Caco-2 (cell line): ENCODE data around the gene KLHL29. TPM values are rescaled to one million over a fixed set of nuclear protein-coding genes. Genes with fewer than 3 reads are reported as not detected.

Source experiments
- BruUV-seq: library from RNA; stranded (reverse); fragments of 400-500 nt; replicated peaks from 2 replicates; lab custom pipeline; 2021; lab: Mats Ljungman, UMichigan
- CTCF ChIA-PET: fragments of 300-600 bp; sonication (Branson Sonifier 250); formaldehyde crosslinking; loops from one replicate; lab custom pipeline; 2022; ENCODE audit warnings: antibody characterized with exemption; lab: Charles Lee
- POLR2A ChIA-PET: fragments of 300-600 bp; sonication (Branson Sonifier 250); formaldehyde crosslinking; loops from one replicate; lab custom pipeline; 2022; ENCODE audit warnings: antibody characterized with exemption; lab: Charles Lee
- DNase-seq, 2 experiments: peaks; one replicate each; pipeline versions ENCODE4 v3.0.0 to v3.0.0-alpha.2; 2020 to 2022
- H3K27me3 ChIP-seq: replicated peaks from 2 replicates; pipeline ENCODE4 v1.6.0; 2011; ENCODE audit warnings: low read length; ENCODE audit not compliant: control insufficient read depth, insufficient read depth
- H3K36me3 ChIP-seq: 2 replicates; pipeline ENCODE4 v1.5.1; 2011; ENCODE audit warnings: low read length; ENCODE audit not compliant: control insufficient read depth, insufficient read depth
- H3K4me1 ChIP-seq: fragments of 250-450 bp; sonication (Bioruptor Pico); 2 replicates; pipeline ENCODE4 v1.5.1; 2020; ENCODE audit warnings: mild to moderate bottlenecking
- H3K4me3 ChIP-seq: 2 replicates; pipeline ENCODE4 v1.5.1; 2011; ENCODE audit warnings: low read depth, mild to moderate bottlenecking, control low read depth, low read length
- H3K9me3 ChIP-seq: fragments of 250-450 bp; sonication (Bioruptor Pico); 2 replicates; pipeline ENCODE4 v1.5.1; 2020; ENCODE audit warnings: mild to moderate bottlenecking, moderate library complexity
- H3K27ac Mint-ChIP-seq: one replicate; pipeline ENCODE4 v1.8.0; 2022; ENCODE audit warnings: mixed read lengths; ENCODE audit not compliant: unreplicated experiment
- H3K27me3 Mint-ChIP-seq: one replicate; pipeline ENCODE4 v1.8.0; 2022; ENCODE audit warnings: mixed read lengths; ENCODE audit not compliant: insufficient read depth, unreplicated experiment
- H3K36me3 Mint-ChIP-seq: one replicate; pipeline ENCODE4 v1.8.0; 2022; ENCODE audit warnings: mild to moderate bottlenecking, mixed read lengths; ENCODE audit not compliant: insufficient read depth, unreplicated experiment
- H3K4me1 Mint-ChIP-seq: one replicate; pipeline ENCODE4 v1.8.0; 2022; ENCODE audit warnings: low read depth, mixed read lengths; ENCODE audit not compliant: unreplicated experiment
- H3K4me3 Mint-ChIP-seq: one replicate; pipeline ENCODE4 v1.8.0; 2022; ENCODE audit warnings: mild to moderate bottlenecking, moderate library complexity, mixed read lengths; ENCODE audit not compliant: unreplicated experiment
- H3K9me3 Mint-ChIP-seq: one replicate; pipeline ENCODE4 v1.8.0; 2022; ENCODE audit warnings: mixed read lengths; ENCODE audit not compliant: unreplicated experiment
- intact Hi-C: fragments of 100-400 bp; cut with micrococcal nuclease; formaldehyde crosslinking; loops from one replicate; pipeline ENCODE4 v1.10.0; 2022; ENCODE audit not compliant: unreplicated experiment
- total RNA-seq: library from RNA; stranded (reverse); gene quantifications from 2 replicates; pipeline ENCODE4 v1.2.3, GENCODE V29; 2022
- TF ChIP-seq, protein P1 (sequence below), 2 experiments: fragments of 200-600 bp in 1 of 2; IDR thresholded peaks; 1 replicate in 1 of 2; 2 replicates in 1 of 2; pipeline versions ENCODE4 v1.5.1 to v1.8.0; 2011 to 2022; ENCODE audit warnings: antibody characterized with exemption in 1 of 2, control low read depth in 1 of 2, inconsistent platforms in 1 of 2, low read depth in 1 of 2, low read length in 1 of 2, mild to moderate bottlenecking in 1 of 2, moderate library complexity in 1 of 2; ENCODE audit not compliant: insufficient read depth in 1 of 2, severe bottlenecking in 1 of 2, unreplicated experiment in 1 of 2

The KLHL29 gene
- total RNA-seq, 1 experiment from 2014 or later = 0.61 TPM

DNA sequence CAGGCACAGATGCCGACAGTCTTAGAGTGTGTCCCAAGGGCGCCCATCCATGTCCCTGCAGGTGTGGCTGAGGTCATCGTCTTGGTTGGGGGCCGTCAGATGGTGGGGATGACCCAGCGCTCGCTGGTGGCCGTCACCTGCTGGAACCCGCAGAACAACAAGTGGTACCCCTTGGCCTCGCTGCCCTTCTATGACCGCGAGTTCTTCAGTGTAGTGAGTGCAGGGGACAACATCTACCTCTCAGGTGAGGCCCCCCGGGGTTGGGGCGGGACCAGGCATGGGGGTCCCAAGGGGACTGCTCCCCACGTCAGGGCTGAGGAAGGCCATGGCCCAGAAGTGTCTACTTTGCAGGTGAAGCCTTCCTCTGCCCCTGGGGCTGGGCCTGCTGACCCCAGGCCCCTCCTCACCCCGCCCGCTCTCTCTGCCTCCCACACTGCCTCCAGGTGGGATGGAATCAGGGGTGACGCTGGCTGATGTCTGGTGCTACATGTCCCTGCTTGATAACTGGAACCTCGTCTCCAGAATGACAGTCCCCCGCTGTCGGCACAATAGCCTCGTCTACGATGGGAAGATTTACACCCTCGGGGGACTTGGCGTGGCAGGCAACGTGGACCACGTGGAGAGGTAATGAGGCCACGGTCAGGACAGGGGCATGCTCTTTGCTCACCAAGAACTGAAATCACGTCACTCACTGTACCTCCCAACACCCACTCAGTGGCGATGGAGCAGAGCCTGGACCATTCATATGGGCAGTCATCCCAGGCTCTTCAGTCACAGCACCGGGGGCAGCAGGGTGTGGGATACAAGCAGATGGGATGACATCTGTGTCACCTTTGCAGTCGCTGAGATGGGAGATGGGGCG is 311.1 kb downstream of the KLHL29 start:
- Mint-ChIP-seq H3K27ac (no peak overlapping the region), H3K4me3 (no peak overlapping the region), H3K4me1 (no peaks in the 10 kb centered on the region), H3K36me3 (peaks cover 5% of the 10 kb centered on the region), H3K27me3 (no peaks in the 10 kb centered on the region), H3K9me3 (peaks cover 11% of the 10 kb centered on the region)
- TF ChIP-seq, protein P1, sequence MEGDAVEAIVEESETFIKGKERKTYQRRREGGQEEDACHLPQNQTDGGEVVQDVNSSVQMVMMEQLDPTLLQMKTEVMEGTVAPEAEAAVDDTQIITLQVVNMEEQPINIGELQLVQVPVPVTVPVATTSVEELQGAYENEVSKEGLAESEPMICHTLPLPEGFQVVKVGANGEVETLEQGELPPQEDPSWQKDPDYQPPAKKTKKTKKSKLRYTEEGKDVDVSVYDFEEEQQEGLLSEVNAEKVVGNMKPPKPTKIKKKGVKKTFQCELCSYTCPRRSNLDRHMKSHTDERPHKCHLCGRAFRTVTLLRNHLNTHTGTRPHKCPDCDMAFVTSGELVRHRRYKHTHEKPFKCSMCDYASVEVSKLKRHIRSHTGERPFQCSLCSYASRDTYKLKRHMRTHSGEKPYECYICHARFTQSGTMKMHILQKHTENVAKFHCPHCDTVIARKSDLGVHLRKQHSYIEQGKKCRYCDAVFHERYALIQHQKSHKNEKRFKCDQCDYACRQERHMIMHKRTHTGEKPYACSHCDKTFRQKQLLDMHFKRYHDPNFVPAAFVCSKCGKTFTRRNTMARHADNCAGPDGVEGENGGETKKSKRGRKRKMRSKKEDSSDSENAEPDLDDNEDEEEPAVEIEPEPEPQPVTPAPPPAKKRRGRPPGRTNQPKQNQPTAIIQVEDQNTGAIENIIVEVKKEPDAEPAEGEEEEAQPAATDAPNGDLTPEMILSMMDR (IDR thresholded peaks at IDR 0.05; ENCODE audit: insufficient read depth in 1 of 2, low read depth in 1 of 2, low read length in 1 of 2, severe bottlenecking in 1 of 2, unreplicated experiment in 1 of 2) = no peak
- Histone ChIP-seq H3K36me3 (no peaks in the 10 kb centered on the region; the same call in 1 of the 2 replicates), H3K9me3 (no peaks in the 10 kb centered on the region), H3K4me3 (no peak overlapping the region), H3K4me1 (no peaks in the 10 kb centered on the region), H3K27me3 (no peaks in the 10 kb centered on the region)
- DNase-seq = peak in 1 of 2 experiments; percentile 22
- ChIA-PET CTCF (no interaction called here), POLR2A (no interaction called here)
- intact Hi-C loops = no loop called here
- BruUV-seq = no TSS peak

DNA sequence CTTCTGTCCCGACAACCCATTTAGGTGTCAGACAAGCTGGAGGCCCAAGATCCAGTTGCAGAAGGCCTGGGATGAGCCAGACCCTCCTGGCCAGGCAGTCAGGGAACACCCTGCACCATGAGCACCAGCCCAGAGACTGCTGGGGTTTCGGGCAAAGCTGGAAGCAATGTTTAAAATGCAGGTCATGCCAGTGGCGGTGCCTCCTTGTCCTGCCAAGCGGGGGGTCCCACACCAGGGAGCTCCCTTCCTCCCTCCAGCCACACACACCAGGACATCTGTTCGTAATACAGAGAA is 311.7 kb downstream of the KLHL29 start:
- POLR2A ChIA-PET = no interaction called here
- Mint-ChIP-seq H3K4me3 (no peak overlapping the region), H3K27me3 (no peaks in the 10 kb centered on the region), H3K4me1 (no peaks in the 10 kb centered on the region), H3K36me3 (peaks cover 5% of the 10 kb centered on the region), H3K27ac (no peak overlapping the region), H3K9me3 (peaks cover 11% of the 10 kb centered on the region)
- no peak for DNase-seq
- TF ChIP-seq, protein P1 (IDR thresholded peaks at IDR 0.05; ENCODE audit: insufficient read depth in 1 of 2, low read depth in 1 of 2, low read length in 1 of 2, severe bottlenecking in 1 of 2, unreplicated experiment in 1 of 2) = no peak
- Histone ChIP-seq H3K4me1 (no peaks in the 10 kb centered on the region), H3K27me3 (no peaks in the 10 kb centered on the region), H3K36me3 (no peaks in the 10 kb centered on the region), H3K4me3 (no peak overlapping the region), H3K9me3 (no peaks in the 10 kb centered on the region)
- CTCF ChIA-PET = no interaction called here
- intact Hi-C loops = no loop called here
- no TSS peak for BruUV-seq

DNA sequence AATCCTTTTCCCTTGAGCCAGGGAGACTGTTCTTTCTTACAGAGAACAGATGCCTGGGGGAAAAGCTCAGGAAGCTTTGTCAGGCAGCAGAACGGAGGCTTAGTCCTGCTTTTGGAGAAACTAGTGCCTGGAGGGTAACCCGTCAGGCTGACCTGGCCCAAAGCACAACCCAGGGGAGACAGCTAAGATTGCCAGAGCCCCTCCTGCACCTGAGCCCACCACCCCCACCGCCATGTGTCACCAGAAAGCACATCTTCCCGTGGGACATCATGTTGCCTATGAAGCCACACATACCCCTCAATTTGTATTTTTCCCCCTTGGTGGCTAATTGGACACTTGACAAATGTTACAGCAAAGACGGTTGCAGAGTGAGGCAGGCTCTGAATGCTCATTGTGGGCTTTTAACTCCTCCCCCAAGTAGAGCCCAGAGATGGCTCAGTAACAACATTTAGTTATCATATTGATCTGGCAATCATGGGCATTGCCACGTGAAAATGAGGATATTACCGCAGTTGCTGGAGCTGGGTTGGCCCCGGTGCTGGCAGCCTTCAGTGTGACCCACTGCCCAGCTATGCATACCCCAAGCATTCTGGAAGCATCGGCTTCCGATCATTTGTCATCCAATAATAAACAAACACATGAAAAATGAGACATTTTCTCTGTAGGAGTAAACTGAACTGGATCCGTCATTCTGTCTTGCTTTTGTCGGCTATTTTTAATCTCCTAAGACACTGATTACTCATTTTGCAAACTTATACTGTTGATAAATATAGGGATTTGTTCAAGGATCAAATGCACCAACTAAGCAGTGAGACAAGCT is 312.5 kb downstream of the KLHL29 start:
- Mint-ChIP-seq H3K27me3 (no peaks in the 10 kb centered on the region), H3K4me1 (no peaks in the 10 kb centered on the region), H3K27ac (no peak overlapping the region), H3K9me3 (peaks cover 11% of the 10 kb centered on the region), H3K36me3 (peaks cover 10% of the 10 kb centered on the region), H3K4me3 (no peak overlapping the region)
- DNase-seq = no peak
- Histone ChIP-seq H3K9me3 (no peaks in the 10 kb centered on the region), H3K36me3 (no peaks in the 10 kb centered on the region), H3K4me1 (no peaks in the 10 kb centered on the region), H3K27me3 (no peaks in the 10 kb centered on the region), H3K4me3 (no peak overlapping the region)
- intact Hi-C loops = no loop called here
- TF ChIP-seq, protein P1 (IDR thresholded peaks at IDR 0.05; ENCODE audit: insufficient read depth in 1 of 2, low read depth in 1 of 2, low read length in 1 of 2, severe bottlenecking in 1 of 2, unreplicated experiment in 1 of 2) = no peak
- ChIA-PET CTCF (no interaction called here), POLR2A (no interaction called here)
- no TSS peak for BruUV-seq
